WERI-Rb-1 (cell line): ENCODE measurements around the gene NSUN3.
"Not testable (repeated sequence)": the region's sequence is repeated elsewhere in the genome, so short reads cannot be mapped to it uniquely, and the experiment has no call there.

Source experiments
- DNase-seq: peaks from one replicate; pipeline ENCODE4 v3.0.0-alpha.2; 2020
- H3K27ac ChIP-seq: fragments of 250-450 bp; sonication (Bioruptor Pico); 2 replicates; pipeline ENCODE4 v1.5.1; 2020; ENCODE audit warnings: mild to moderate bottlenecking, moderate library complexity
- H3K27me3 ChIP-seq: fragments of 250-450 bp; sonication (Bioruptor Pico); 2 replicates; pipeline ENCODE4 v1.5.1; 2021; ENCODE audit warnings: mild to moderate bottlenecking, low read depth, moderate library complexity; ENCODE audit not compliant: insufficient read depth, severe bottlenecking
- H3K36me3 ChIP-seq: fragments of 250-450 bp; sonication (Bioruptor Pico); 2 replicates; pipeline ENCODE4 v1.5.1; 2020; ENCODE audit warnings: mild to moderate bottlenecking, moderate library complexity
- H3K4me3 ChIP-seq: 2 replicates; pipeline ENCODE4 v1.5.1; 2011; ENCODE audit warnings: low read depth, mild to moderate bottlenecking, control low read depth, low read length
- H3K9me3 ChIP-seq: fragments of 250-450 bp; sonication (Bioruptor Pico); 2 replicates; pipeline ENCODE4 v1.5.1; 2021; ENCODE audit warnings: mild to moderate bottlenecking, moderate library complexity; ENCODE audit not compliant: severe bottlenecking
- CTCF ChIP-seq: IDR thresholded peaks from 2 replicates; pipeline ENCODE4 v1.5.1; 2011; ENCODE audit warnings: low read depth, mild to moderate bottlenecking, control low read depth, inconsistent platforms, low read length

The NSUN3 gene

GRCh38 chr3:94026623-94027022, 36.2 kb upstream of the NSUN3 start:
- H3K27ac ChIP-seq, result no peak overlapping the region
- no peaks in the 10 kb centered on the region for H3K27me3 ChIP-seq
- H3K36me3 ChIP-seq, result no peaks in the 10 kb centered on the region; the same call in 1 of the 2 replicates
- no peaks in the 10 kb centered on the region for H3K9me3 ChIP-seq
- no peak overlapping the region for H3K4me3 ChIP-seq
- DNase-seq, result no peak
- no peak for TF ChIP-seq CTCF

GRCh38 chr3:94028093-94028837, 34.6 kb upstream of the NSUN3 start, which contains the start of gene STX19:
STX19 (minus strand) TSS chr3:94028597; CDS start chr3:94015269, 13,328 bp downstream.
- Histone ChIP-seq H3K4me3 (no peak within 1 kb of the TSS), H3K27me3 (no peaks in the 10 kb centered on the region), H3K9me3 (no peaks in the 10 kb centered on the region), H3K27ac (no peak within 1 kb of the TSS), H3K36me3 (no peaks in the 10 kb centered on the region)
- no peak for DNase-seq
- no peak for TF ChIP-seq CTCF

GRCh38 chr3:94036909-94037507, 25.9 kb upstream of the NSUN3 start:
- DNase-seq, result no peak
- no peak overlapping the region for H3K4me3 ChIP-seq
- TF ChIP-seq CTCF, result peak; percentile 45
- H3K27ac ChIP-seq, result no peak overlapping the region
- H3K27me3 ChIP-seq, result no peaks in the 10 kb centered on the region
- no peaks in the 10 kb centered on the region for H3K9me3 ChIP-seq
- peaks cover 3% of the 10 kb centered on the region; the same call in 1 of the 2 replicates for H3K36me3 ChIP-seq

GRCh38 chr3:94043285-94043684, 19.6 kb upstream of the NSUN3 start:
- H3K36me3 ChIP-seq, result peaks cover 8% of the 10 kb centered on the region
- DNase-seq, result no peak
- TF ChIP-seq CTCF, result no peak

GRCh38 chr3:94044100-94044936, 18.5 kb upstream of the NSUN3 start:
- H3K4me3 ChIP-seq, H3K27me3 ChIP-seq, H3K27ac ChIP-seq, H3K36me3 ChIP-seq, H3K9me3 ChIP-seq, DNase-seq: not testable (repeated sequence)

More at GRCh38 chr3:94043285-94043684, 19.6 kb upstream of the NSUN3 start:
- Histone ChIP-seq H3K27ac (no peak overlapping the region), H3K27me3 (no peaks in the 10 kb centered on the region), H3K4me3 (no peak overlapping the region), H3K9me3 (peaks cover 4% of the 10 kb centered on the region)

- no peak for TF ChIP-seq CTCF
- no peak for DNase-seq
- H3K36me3 ChIP-seq, result peaks cover 5% of the 10 kb centered on the region
- no peak overlapping the region for H3K27ac ChIP-seq
- H3K27me3 ChIP-seq, result no peaks in the 10 kb centered on the region
- no peak overlapping the region for H3K4me3 ChIP-seq
- peaks cover 4% of the 10 kb centered on the region for H3K9me3 ChIP-seq
Observed at GRCh38 chr3:94046533-94046932, 16.3 kb upstream of the NSUN3 start.
